ENCODE data around the gene HMCN2. TPM values are rescaled to one million over a fixed set of nuclear protein-coding genes. Genes with fewer than 3 reads are reported as not detected.
"Not testable (repeated sequence)": the region's sequence is repeated elsewhere in the genome, so short reads cannot be mapped to it uniquely, and the experiment has no call there.

HMCN2 gene
- total RNA-seq, 1 donor from 2014 or later, result 7.8 TPM

DNA sequence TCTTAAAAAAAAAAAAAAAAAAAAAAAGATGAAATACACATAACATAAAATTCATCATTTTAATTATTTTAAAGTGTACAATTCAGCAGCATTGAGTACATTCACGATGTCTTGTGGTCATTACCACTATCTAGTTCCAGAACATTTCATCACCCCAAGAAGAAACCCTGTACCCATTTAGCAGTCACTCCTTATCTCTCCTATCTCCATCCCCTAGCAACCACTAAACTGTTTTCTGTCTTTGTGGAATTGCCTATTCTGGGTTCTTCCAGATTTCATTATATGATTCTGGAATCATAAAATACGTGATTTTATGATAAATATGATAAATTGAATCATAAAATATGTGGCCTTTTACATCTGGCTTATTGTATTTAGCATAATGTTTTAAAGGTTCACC is 8.9 kb upstream of the HMCN2 start:
- intact Hi-C loops (cut with DNase I), result no loop called here
- no peak for DNase-seq
- Histone ChIP-seq H3K4me3 (no peak overlapping the region), H3K27ac (no peak overlapping the region), H3K4me1 (no peaks in the 10 kb centered on the region), H3K27me3 (peaks cover 8% of the 10 kb centered on the region), H3K36me3 (no peaks in the 10 kb centered on the region), H3K9me3 (no peaks in the 10 kb centered on the region)
- ATAC-seq, result no peak
- TF ChIP-seq CTCF (IDR thresholded peaks at IDR 0.05), result no peak

DNA sequence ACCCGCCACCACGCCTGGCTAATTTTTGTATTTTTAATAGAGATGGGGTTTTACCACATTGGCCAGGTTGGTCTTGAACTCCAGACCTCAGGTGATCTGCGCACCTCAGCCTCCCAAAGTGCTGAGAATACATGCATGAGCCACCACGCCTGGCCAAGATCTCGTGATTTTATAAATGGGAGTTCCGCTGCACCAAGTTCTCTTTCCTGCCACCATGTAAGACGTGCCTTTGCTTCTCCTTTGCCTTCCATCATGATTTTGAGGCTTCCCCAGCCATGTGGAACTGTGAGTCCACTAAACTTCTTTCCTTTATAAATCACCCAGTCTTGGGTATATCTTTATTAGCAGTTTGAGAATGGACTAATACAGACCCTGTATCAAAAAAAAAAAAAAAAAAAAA is 7.4 kb upstream of the HMCN2 start:
- intact Hi-C loops (cut with DNase I); H3K36me3 ChIP-seq; H3K4me1 ChIP-seq; H3K9me3 ChIP-seq; DNase-seq; H3K4me3 ChIP-seq; ATAC-seq; H3K27ac ChIP-seq: not testable (repeated sequence)
- H3K27me3 ChIP-seq, result peaks cover 12% of the 10 kb centered on the region

GRCh38 chr9:130259044-130259443 is 6.5 kb upstream of the HMCN2 start:
- intact Hi-C loops (cut with DNase I), result no loop called here
- Histone ChIP-seq H3K27ac (no peak overlapping the region), H3K27me3 (peaks cover 17% of the 10 kb centered on the region), H3K4me3 (no peak overlapping the region), H3K4me1 (peaks cover 3% of the 10 kb centered on the region), H3K9me3 (no peaks in the 10 kb centered on the region), H3K36me3 (no peaks in the 10 kb centered on the region)
- no peak for TF ChIP-seq CTCF (IDR thresholded peaks at IDR 0.05)
- no peak for ATAC-seq
- DNase-seq, result no peak

DNA sequence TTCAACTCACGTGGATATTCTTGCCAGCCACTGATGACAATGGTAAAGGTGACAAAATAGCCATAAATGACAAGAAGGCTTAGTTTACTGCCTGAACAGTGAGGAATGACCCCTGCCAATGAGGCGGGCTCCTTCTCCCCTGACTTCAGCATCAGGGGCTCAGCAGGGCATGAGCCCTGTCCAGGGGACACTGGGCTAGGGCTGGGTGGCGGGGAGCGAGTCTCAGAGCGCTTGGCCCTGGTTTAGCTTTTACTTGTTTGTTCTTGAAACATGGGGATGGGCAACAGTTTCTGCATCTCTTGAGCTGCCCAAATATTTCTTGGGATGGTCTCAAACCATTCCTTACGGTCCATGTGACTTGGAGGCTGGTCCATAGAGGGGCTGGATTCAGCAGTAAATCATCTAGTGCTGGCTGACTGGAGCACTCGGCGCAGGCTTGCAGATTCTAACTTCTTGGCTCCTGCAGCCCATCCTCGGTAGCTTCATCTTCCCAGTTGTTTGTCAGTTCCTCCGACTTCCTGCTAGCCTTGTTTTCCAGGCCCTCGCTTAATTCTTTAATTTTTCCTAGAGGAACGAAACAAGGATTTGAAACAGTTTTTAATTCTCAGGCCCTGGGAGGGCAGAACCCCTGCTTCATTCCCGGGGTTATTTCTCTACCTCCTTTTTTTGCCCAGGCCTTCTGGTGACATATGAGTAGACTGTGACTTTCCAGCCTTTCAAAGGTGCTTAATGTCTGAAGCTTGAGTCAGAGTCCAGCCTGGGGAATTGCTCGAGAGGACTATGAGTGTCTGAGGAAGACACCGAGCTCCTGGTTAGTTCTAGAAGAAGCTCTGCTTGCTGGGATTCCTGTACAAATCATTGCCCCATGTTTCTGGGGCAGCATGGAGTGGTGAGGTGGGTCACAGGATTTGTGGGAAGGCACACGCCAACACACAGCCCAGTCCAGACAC is 4.5 kb upstream of the HMCN2 start:
- H3K36me3 ChIP-seq, result no peaks in the 10 kb centered on the region
- no peak for TF ChIP-seq CTCF (IDR thresholded peaks at IDR 0.05)
- peaks cover 6% of the 10 kb centered on the region for H3K4me1 ChIP-seq
- no peak overlapping the region for H3K27ac ChIP-seq
- ATAC-seq (no peak), DNase-seq (no peak)
- H3K27me3 ChIP-seq, result peaks cover 25% of the 10 kb centered on the region
- no peak overlapping the region for H3K4me3 ChIP-seq
- H3K9me3 ChIP-seq, result no peaks in the 10 kb centered on the region
- intact Hi-C loops (cut with DNase I), result no loop called here

- peaks cover 34% of the 10 kb centered on the region for H3K27me3 ChIP-seq
- no peak for DNase-seq
- H3K36me3 ChIP-seq, result no peaks in the 10 kb centered on the region
- intact Hi-C loops (cut with DNase I), result no loop called here
- peaks cover 7% of the 10 kb centered on the region for H3K4me1 ChIP-seq
- H3K9me3 ChIP-seq, result no peaks in the 10 kb centered on the region
- H3K27ac ChIP-seq, result no peak overlapping the region
- no peak for TF ChIP-seq CTCF (IDR thresholded peaks at IDR 0.05)
- no peak for ATAC-seq
- H3K4me3 ChIP-seq, result no peak overlapping the region
Measured at GRCh38 chr9:130262061-130262745, 3.4 kb upstream of the HMCN2 start.

GRCh38 chr9:130262771-130263170 is 2.8 kb upstream of the HMCN2 start:
- ATAC-seq, result no peak
- Histone ChIP-seq H3K4me3 (no peak overlapping the region), H3K9me3 (no peaks in the 10 kb centered on the region), H3K27ac (no peak overlapping the region), H3K27me3 (peaks cover 34% of the 10 kb centered on the region), H3K4me1 (peaks cover 7% of the 10 kb centered on the region), H3K36me3 (no peaks in the 10 kb centered on the region)
- no peak for TF ChIP-seq CTCF (IDR thresholded peaks at IDR 0.05)
- DNase-seq, result no peak
- intact Hi-C loops (cut with DNase I), result no loop called here
